Measurements from ENCODE around the gene CCDC106.

The CCDC106 gene

GRCh38 chr19:55670280-55671053 lies 22.5 kb downstream of the CCDC106 start:
- DNase-seq: no peak

DNA sequence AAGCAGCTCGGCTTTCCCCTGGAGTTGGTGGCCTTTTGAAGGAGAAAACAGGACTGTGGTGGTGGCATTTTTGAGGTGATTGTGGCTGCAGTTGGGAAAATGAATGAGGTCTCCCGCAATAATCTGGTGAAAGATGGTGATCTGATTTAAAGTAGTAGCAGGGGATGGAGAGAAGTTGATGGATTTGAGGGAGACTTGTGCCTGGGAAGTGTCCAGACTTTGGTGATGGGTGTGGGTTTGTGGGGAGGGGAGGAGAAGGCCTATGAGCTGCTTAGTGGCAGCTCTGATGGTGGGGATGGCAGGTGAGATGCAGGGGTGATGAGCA lies 23.0 kb downstream of the CCDC106 start:
- DNase-seq: no peak

DNA sequence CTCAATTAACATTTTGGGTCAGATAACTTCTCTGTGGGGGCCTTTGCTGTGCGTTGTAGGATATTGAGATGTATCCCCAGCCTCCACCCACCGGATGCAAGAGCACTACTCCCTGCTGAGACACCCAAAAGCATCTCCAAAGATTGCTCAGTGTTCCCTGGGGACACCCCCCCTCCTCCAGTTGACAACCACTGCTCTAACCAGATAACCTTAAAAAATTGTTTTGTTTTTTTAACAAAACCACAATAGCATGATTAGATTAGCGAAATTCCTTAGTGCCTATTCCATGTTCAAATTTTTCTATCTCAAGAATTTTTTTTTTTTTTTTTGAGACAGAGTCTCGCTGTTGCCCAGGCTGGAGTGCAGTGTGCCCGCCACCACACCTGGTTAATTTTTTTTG lies 24.4 kb downstream of the CCDC106 start:
- DNase-seq: no peak

DNA sequence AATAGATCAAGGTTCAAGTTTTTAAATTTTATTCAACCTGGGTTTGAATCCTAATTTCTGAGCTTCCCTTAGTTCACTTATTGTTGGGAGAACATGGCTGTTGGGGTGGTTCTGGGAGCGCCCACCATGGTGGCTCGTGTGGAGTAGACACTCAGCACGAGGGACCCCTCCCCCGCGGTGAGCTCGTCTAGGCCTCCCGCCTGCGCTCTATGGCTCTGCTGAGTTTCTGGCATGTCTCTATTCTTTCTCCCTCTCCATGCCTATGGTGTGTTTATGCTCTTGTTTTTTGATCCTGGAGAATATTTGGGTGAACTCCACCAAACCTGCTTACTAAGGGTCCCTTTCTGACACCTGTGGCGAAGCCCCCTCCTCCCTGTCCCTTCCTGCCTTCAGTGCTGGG lies 25.5 kb downstream of the CCDC106 start:
- no peak for DNase-seq

- DNase-seq: no peak
Measured at GRCh38 chr19:55673889-55674288, 25.9 kb downstream of the CCDC106 start.

DNA sequence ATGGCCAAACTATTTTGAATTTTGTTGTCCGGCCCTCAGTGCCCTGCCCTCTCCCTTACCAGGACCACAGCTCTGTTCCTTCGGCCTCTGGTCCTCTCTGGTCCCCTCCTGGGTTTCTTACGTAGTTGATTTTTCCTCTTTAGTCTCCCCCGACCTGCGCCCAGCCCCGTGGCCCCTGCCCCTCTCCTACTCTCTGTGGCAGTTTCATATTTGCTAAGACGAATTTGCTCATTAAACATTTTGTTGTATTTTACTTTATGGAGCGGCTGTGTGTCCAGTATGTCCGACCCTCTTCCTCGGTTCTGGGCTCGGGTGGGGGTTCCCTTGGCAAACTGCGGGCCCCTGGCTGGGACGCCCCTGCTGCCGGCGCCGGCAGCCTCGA lies 26.4 kb downstream of the CCDC106 start:
- DNase-seq: no peak

GRCh38 chr19:55674841-55675660 lies 27.0 kb downstream of the CCDC106 start, which contains the start of gene EPN1:
Gene EPN1, plus strand, starts transcription at chr19:55675226. Its CDS starts 3,402 bp downstream, at chr19:55678628.
- peak; percentile 99 for DNase-seq

GRCh38 chr19:55675661-55676354 lies 27.8 kb downstream of the CCDC106 start:
- no peak for DNase-seq

- no peak for DNase-seq
Measured at GRCh38 chr19:55676383-55676782, 28.4 kb downstream of the CCDC106 start.

- no peak for DNase-seq
Measured at GRCh38 chr19:55676889-55677505, 29.0 kb downstream of the CCDC106 start.

- no peak for DNase-seq
Measured at GRCh38 chr19:55677572-55678028, 29.6 kb downstream of the CCDC106 start.

- DNase-seq: no peak
Measured at GRCh38 chr19:55678121-55678671, 30.2 kb downstream of the CCDC106 start.

DNA sequence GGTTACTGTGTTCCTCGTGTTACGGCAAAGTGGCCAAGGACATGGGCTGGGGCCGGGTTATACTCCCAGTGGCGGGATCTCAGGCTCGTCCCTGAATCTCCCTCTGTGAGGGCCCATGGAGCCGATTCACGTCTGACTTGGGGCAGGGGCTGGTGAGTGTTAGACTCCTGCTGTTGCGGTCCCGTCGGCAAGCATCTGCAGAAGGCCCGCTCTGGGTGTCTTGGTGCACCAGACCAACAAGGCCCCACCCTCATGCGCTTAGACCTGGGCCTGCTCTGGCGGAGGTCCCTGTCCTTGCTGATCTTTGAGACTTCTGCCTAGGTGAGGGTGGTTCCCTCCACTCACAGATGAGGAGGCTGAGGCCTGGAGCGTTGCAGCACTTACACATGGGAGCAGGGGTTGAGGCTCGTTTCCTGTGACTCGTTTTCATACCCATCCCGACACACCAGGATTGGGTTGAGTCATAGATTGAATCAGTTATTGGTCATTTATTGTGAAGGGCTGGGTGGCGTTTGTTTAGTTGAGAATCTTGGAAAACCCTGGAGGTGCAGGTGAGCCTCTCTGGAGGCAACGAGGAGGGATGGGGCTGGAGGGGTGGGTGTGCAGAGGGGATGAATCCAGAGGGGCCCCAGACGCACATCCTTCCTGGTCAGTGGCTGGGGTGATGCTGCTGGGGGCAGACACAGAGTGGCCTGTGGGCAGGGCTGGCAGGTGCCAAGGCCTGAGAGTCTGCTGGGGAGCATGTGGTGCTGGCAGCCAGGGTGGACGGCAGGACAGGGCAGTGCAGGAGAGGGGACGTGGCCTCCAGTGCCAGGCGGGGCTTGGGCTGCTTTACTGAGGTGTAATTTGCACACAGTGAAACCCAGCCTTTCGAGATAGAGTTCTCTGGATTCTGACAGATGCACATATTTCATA lies 31.6 kb downstream of the CCDC106 start:
- DNase-seq: no peak

- no peak for DNase-seq
Measured at GRCh38 chr19:55680339-55681130, 32.5 kb downstream of the CCDC106 start.

- no peak for DNase-seq
Measured at GRCh38 chr19:55681131-55682092, 33.4 kb downstream of the CCDC106 start.

GRCh38 chr19:55683449-55684261 lies 35.6 kb downstream of the CCDC106 start:
- DNase-seq: no peak

GRCh38 chr19:55684946-55685681 lies 37.1 kb downstream of the CCDC106 start:
- DNase-seq: no peak

- DNase-seq: no peak
Measured at GRCh38 chr19:55685776-55686175, 37.8 kb downstream of the CCDC106 start.

Measured in activated CD8-positive, alpha-beta memory T cell treated with anti-CD3 and anti-CD28 coated beads, Interleukin-2, amount 50 U/mL, for 48 hours (primary cell).